Spleen (tissue), 11 donors: ENCODE results near the gene USP53. TPM values are rescaled to one million over a fixed set of nuclear protein-coding genes. Genes with fewer than 3 reads are reported as not detected.

Experiments
- DNase-seq: peaks from one replicate; pipeline ENCODE4 v3.0.0-alpha.2; 2020
- H3K27ac ChIP-seq, 8 donors: fragments of 200-600 bp; sonication (generic) in 7 of 8; 1 replicate in 4 of 8; 2 replicates in 4 of 8; pipeline versions ENCODE4 v1.5.0 to v1.8.0; 2016 to 2021; ENCODE audit warnings: inconsistent platforms in 4 of 8, mild to moderate bottlenecking in 4 of 8, moderate library complexity in 1 of 8
- H3K27me3 ChIP-seq, 7 donors: fragments of 200-600 bp; sonication (generic) in 6 of 7; replicated peaks in 1 of 7; 1 replicate in 4 of 7; 2 replicates in 3 of 7; pipeline versions ENCODE4 v1.5.0 to v1.8.0; 2016 to 2021; ENCODE audit warnings: inconsistent platforms in 3 of 7, mild to moderate bottlenecking in 1 of 7
- H3K36me3 ChIP-seq, 6 donors: fragments of 200-600 bp; sonication (generic) in 5 of 6; 1 replicate in 4 of 6; 2 replicates in 2 of 6; pipeline versions ENCODE4 v1.5.0 to v1.8.0; 2016 to 2021; ENCODE audit warnings: inconsistent platforms in 2 of 6
- H3K4me1 ChIP-seq, 6 donors: fragments of 200-600 bp; sonication (generic) in 5 of 6; 1 replicate in 3 of 6; 2 replicates in 3 of 6; pipeline versions ENCODE4 v1.5.0 to v1.8.0; 2016 to 2021; ENCODE audit warnings: inconsistent platforms in 3 of 6
- H3K4me3 ChIP-seq, 8 donors: fragments of 200-600 bp; sonication (generic) in 7 of 8; 1 replicate in 4 of 8; 2 replicates in 4 of 8; pipeline versions ENCODE4 v1.5.0 to v1.8.0; 2016 to 2021; ENCODE audit warnings: inconsistent platforms in 4 of 8, mild to moderate bottlenecking in 4 of 8, moderate library complexity in 2 of 8
- H3K9me3 ChIP-seq, 8 donors: fragments of 200-600 bp; sonication (generic) in 7 of 8; 1 replicate in 4 of 8; 2 replicates in 4 of 8; pipeline versions ENCODE4 v1.5.0 to v1.8.0; 2016 to 2021; ENCODE audit warnings: inconsistent platforms in 4 of 8
- POLR2A ChIP-seq, 3 donors: fragments of 450-650 bp; IDR thresholded peaks; one replicate each; pipeline ENCODE4 v1.5.1; 2017; ENCODE audit warnings: antibody characterized with exemption in 3 of 3, mild to moderate bottlenecking in 1 of 3
- POLR2AphosphoS5 ChIP-seq, 3 donors: sonication (generic); formaldehyde crosslinking; IDR thresholded peaks; one replicate each; pipeline ENCODE4 v1.5.1; 2017; ENCODE audit warnings: antibody characterized with exemption in 3 of 3
- WGBS, 5 donors: extraction: QIAGEN DNeasy Blood & Tissue Kit in 3 of 5; methylation state at CpG; one replicate each; pipeline versions ENCODE4 v1.1.5 to v1.1.7; 2013 to 2018; 5-methylcytosine and 5-hydroxymethylcytosine counted together
- intact Hi-C: fragments of 100-400 bp; cut with DNase I; formaldehyde crosslinking; loops from one replicate; pipeline ENCODE4 v1.15.0; 2023; ENCODE audit warnings: low total_unique reads
- polyA plus RNA-seq, 3 donors: library from polyadenylated mRNA; stranded (reverse); fragments of 200-250 nt; gene quantifications; one replicate each; pipeline ENCODE4 v1.2.1, GENCODE V29; 2013
- total RNA-seq, 7 donors: library from RNA; depleted of rRNA in 3 of 7; stranded (reverse); fragments of >200 nt in 3 of 7; fragmentation: NEBNext Ultra II Directional in 4 of 7; extraction: Animal tissue kit (Norgen Biotek cat#: 25700) in 4 of 7; gene quantifications; one replicate each; pipeline versions ENCODE4 v1.1.0 to v1.2.1, GENCODE V29; 2016 to 2021
- TF ChIP-seq, protein P1 (sequence below), 11 experiments: fragments of 200-600 bp in 7 of 11; fragments of 450-650 bp in 4 of 11; sonication (generic) in 4 of 11; IDR thresholded peaks in 8 of 11; conservative IDR thresholded peaks in 3 of 11; 1 replicate in 7 of 11; 2 replicates in 4 of 11; pipeline versions ENCODE4 v1.4.0 to v1.8.0; 2016 to 2021; ENCODE audit warnings: antibody characterized with exemption in 11 of 11, inconsistent platforms in 4 of 11, mild to moderate bottlenecking in 1 of 11
- donor health status: healthy with polysubstance abuse.
- donor health status: DM: no; HTN: no; CAD: no; lungs with moderate emphysema.
- donor health status: DM: no; HTN: no; CAD: no.
- donor health status: Bipolar disorder and iron deficiency.
- donor health status: healthy.
- donor health status: DM: no; HTN: no; CAD: no.
- donor health status: DM: yes; HTN: yes; CAD: no.

Gene USP53
- total and polyA plus RNA-seq, 10 donors = 4.0 to 42.6 (median 18.6) TPM

DNA sequence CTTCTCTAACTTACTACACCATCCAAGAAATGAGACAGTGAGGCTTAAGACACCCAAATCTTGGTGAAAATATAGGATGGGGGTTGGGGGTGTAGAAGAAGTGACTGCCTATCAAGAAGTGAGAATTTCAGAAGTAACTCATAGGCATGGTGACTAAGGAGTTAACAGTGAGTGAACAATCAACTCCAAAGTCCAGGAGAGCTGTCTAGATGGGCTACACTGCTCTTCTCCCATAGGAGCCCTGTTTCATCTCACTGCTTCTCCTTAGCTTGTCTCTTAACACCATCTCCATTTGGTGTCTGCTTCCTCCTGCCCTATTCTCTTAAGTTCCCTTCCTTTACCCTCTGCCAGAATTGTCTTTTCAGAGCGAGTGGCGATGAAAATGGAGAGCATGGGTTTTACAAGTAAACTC is 86.8 kb downstream of the USP53 start:
- H3K4me1 ChIP-seq = peaks cover 19 to 51% (median 28%) of the 10 kb centered on the region in 6 donors
- intact Hi-C loops = no loop called here
- TF ChIP-seq, protein P1, sequence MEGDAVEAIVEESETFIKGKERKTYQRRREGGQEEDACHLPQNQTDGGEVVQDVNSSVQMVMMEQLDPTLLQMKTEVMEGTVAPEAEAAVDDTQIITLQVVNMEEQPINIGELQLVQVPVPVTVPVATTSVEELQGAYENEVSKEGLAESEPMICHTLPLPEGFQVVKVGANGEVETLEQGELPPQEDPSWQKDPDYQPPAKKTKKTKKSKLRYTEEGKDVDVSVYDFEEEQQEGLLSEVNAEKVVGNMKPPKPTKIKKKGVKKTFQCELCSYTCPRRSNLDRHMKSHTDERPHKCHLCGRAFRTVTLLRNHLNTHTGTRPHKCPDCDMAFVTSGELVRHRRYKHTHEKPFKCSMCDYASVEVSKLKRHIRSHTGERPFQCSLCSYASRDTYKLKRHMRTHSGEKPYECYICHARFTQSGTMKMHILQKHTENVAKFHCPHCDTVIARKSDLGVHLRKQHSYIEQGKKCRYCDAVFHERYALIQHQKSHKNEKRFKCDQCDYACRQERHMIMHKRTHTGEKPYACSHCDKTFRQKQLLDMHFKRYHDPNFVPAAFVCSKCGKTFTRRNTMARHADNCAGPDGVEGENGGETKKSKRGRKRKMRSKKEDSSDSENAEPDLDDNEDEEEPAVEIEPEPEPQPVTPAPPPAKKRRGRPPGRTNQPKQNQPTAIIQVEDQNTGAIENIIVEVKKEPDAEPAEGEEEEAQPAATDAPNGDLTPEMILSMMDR (IDR thresholded peaks at IDR 0.05 in 8 of 11, conservative IDR thresholded peaks at IDR 0.05 in 3 of 11) = no peak
- TF ChIP-seq POLR2AphosphoS5 (IDR thresholded peaks at IDR 0.05) = no peak
- no peak for TF ChIP-seq POLR2A (IDR thresholded peaks at IDR 0.05)
- no peaks in the 10 kb centered on the region for H3K27me3 ChIP-seq
- peak overlapping the region; percentile 62 to 88 (median 68) for H3K4me3 ChIP-seq
- no peak for DNase-seq
- peaks cover 0 to 32% (median 8%) of the 10 kb centered on the region in 6 donors for H3K36me3 ChIP-seq
- H3K9me3 ChIP-seq = no peaks in the 10 kb centered on the region
- H3K27ac ChIP-seq = peak overlapping the region; percentile 93 to 98 (median 95)
- 0 to 9% (median 5%) methylated on average over 2 of the region's 2 CpGs for WGBS, 5 donors

DNA sequence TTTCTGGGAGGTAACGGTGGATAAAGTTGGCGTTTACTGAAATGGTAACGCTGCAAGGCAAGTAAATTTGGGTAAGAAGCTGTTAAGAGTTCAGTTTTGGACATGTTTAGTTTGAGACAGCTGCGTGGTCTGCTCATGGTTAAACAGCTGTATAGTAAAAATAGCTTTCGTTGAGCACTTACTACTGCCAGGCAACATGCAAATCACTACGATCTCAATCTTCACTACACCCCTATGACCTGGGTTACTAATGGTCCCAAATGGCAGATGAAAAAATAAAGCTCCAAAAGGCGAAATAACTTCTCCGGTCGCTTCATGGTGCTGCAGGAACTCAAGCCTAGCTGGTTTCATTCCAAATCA is 87.2 kb downstream of the USP53 start:
- H3K4me3 ChIP-seq = peak overlapping the region; percentile 62 to 88 (median 68)
- H3K27me3 ChIP-seq = no peaks in the 10 kb centered on the region
- intact Hi-C loops = loop anchor here (5.0 kb wide), 1 partner anchor 87 kb away; the partner anchor contains the start of gene USP53
- no peaks in the 10 kb centered on the region for H3K9me3 ChIP-seq
- peaks cover 19 to 51% (median 28%) of the 10 kb centered on the region in 6 donors for H3K4me1 ChIP-seq
- peak overlapping the region; percentile 93 to 98 (median 95) for H3K27ac ChIP-seq
- no peak for DNase-seq
- peaks cover 0 to 32% (median 8%) of the 10 kb centered on the region in 6 donors for H3K36me3 ChIP-seq
- WGBS, 5 donors = 0 to 3% (median 2%) methylated on average over 9 of the region's 9 CpGs
- TF ChIP-seq POLR2A (IDR thresholded peaks at IDR 0.05) (no peak), POLR2AphosphoS5 (IDR thresholded peaks at IDR 0.05) (no peak)
- TF ChIP-seq, protein P1 (IDR thresholded peaks at IDR 0.05 in 8 of 11, conservative IDR thresholded peaks at IDR 0.05 in 3 of 11) = no peak

DNA sequence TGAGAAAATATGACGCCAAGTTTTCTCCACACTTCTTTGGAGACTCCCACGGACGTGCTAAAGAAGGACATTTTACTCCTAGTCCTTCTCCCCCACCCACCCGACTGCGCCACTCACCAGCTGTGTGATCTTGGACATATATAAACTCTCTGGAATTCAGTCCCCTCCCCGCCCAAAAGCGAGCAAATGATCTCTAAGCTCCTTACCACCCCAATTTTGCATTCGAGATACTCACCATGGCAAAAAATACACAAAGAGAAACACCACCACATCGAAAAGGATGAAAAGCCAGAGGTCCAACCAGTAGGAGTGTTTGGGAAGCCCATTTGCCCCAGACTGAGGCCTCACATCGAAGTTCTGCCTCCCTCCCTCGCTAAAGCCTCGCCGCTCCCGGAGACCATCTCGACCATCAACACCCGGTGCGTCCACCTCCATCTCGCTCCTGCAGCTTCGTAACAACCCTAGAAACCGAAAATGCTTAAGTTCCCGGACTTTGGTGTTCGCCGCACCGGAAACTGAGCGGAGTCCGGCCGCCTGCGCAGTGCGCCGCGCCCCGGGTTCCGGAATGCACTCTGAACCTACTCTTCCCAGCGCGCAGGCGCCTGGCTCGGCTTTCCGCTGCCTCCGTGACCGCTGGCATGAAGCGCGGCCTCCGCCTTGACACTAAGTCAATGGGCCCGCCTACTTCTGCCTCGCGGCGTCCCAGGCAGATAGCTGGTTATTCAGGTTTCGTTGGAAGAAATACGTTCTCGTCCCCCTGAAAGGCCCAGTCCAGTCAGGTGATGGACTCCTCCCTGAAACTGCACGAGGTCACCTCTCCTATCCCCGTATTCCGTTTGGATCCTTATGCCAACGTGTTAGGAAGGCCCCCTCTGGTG is 87.8 kb downstream of the USP53 start:
- Histone ChIP-seq H3K27ac (peak overlapping the region; percentile 93 to 98 (median 95)), H3K4me3 (peak overlapping the region; percentile 62 to 88 (median 68)), H3K9me3 (no peaks in the 10 kb centered on the region), H3K36me3 (peaks cover 0 to 32% (median 8%) of the 10 kb centered on the region in 6 donors), H3K4me1 (peaks cover 19 to 51% (median 28%) of the 10 kb centered on the region in 6 donors), H3K27me3 (no peaks in the 10 kb centered on the region)
- DNase-seq = peak; percentile 99
- WGBS, 5 donors = 0 to 1% (median 0%) methylated on average over 29 to 54 of the region's 54 CpGs
- TF ChIP-seq, protein P1 (IDR thresholded peaks at IDR 0.05 in 8 of 11, conservative IDR thresholded peaks at IDR 0.05 in 3 of 11) = peak in 2 of 11 experiments; percentile 17 to 31
- TF ChIP-seq POLR2AphosphoS5 (IDR thresholded peaks at IDR 0.05) = peak; percentile 96 to 98 (median 96)
- peak; percentile 36 to 85 (median 69) for TF ChIP-seq POLR2A (IDR thresholded peaks at IDR 0.05)
- intact Hi-C loops = loop anchor here (5.0 kb wide), 1 partner anchor 88 kb away; the partner anchor contains the start of gene USP53
